Heart left ventricle (tissue), 13 donors: ENCODE results near the gene POLR1G.

Experiments used
- CTCF ChIP-seq, 12 donors: fragments of 200-600 bp; sonication (generic) in 4 of 12; IDR thresholded peaks; one replicate each; pipeline versions ENCODE4 v1.5.0 to v1.8.0; 2018 to 2022; ENCODE audit warnings: antibody characterized with exemption in 12 of 12, mild to moderate bottlenecking in 5 of 12
- POLR2A ChIP-seq, 2 donors: fragments of 450-650 bp; IDR thresholded peaks; one replicate each; pipeline ENCODE4 v1.6.1; 2017; ENCODE audit warnings: antibody characterized with exemption in 2 of 2, mild to moderate bottlenecking in 2 of 2, moderate library complexity in 2 of 2
- donor health status: ischemic (EF 13 %, LVEDD 7.1; RV severe dilation, severe dysfunction).
- donor health status: DM: no; HTN: yes; CAD: no.
- donor health status: DM: no; HTN: no; CAD: no.
- donor health status: ischemic (EF 25% LVEDD 6.9; RV normal size, moderate dysfunction).
- donor health status: ischemic (EF 25% LVEDD 5.7; RV mildly dilated, moderate dysfunction).
- donor health status: ischemic (EF 35%, LVEDD 5.7; RV mildly dilated, moderate dysfunction).
- donor health status: nonischemic (EF 11% LVEDD 7.7; RV severe dilation, severe dysfunction).
- donor health status: DM: yes; HTN: yes; CAD: no.
- donor health status: PGD.
- donor health status: ischemic (EF 29% LVEDD 5.4; RV normal size, mild dysfunction).
- donor health status: nonischemic (EF 23%, LVEDD 6.1; RV moderate dilation, normal function).

GRCh38 chr19:45404557-45405434 lies 1.6 kb upstream of the POLR1G start, which contains the start of gene PPP1R13L:
- TF ChIP-seq CTCF (IDR thresholded peaks at IDR 0.05) (no peak), POLR2A (IDR thresholded peaks at IDR 0.05) (peak; percentile 72 to 87)
